ENCODE measurements around the gene DNAH10.

DNAH10 gene

DNA sequence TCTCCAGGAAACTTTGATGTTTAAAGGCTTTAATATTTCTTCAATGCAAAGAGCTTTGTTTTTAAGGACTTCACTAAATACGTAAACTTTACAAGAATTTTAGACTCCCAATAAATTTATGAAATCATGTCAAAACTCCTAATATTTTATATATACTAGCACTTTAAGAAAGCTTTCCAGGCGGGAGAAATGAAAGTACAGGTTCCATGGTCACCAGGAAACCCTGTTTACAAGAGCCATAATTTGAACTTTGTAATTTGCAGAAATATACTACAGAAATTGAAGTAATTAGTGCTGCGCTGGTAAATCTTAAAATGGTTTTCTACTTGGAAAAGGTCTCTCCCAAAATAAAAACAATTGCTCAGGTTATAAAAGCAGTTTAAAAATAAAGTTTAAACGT lies 201.7 kb downstream of the DNAH10 start:
- no peak overlapping the region for H3K27ac ChIP-seq (ENCODE audit: low read depth, low read length)
- no peaks in the 10 kb centered on the region for H3K27me3 ChIP-seq (ENCODE audit: control insufficient read depth in 5 of 5, insufficient read depth in 4 of 5, low read length in 5 of 5)
- H3K9ac ChIP-seq (ENCODE audit: low read length in 5 of 5): no peak overlapping the region
- H3K4me3 ChIP-seq (ENCODE audit: low read depth in 1 of 5, low read length in 5 of 5): no peak overlapping the region
- peaks cover 0 to 4% (median 0%) of the 10 kb centered on the region in 5 donors for H3K4me1 ChIP-seq (ENCODE audit: control insufficient read depth in 5 of 5, insufficient read depth in 5 of 5, low read length in 5 of 5)
- H3K9me3 ChIP-seq (ENCODE audit: control insufficient read depth in 5 of 5, low read length in 5 of 5): no peaks in the 10 kb centered on the region
- peaks cover 0 to 7% (median 3%) of the 10 kb centered on the region in 5 donors for H3K36me3 ChIP-seq (ENCODE audit: control insufficient read depth in 5 of 5, insufficient read depth in 5 of 5, low read length in 5 of 5)

DNA sequence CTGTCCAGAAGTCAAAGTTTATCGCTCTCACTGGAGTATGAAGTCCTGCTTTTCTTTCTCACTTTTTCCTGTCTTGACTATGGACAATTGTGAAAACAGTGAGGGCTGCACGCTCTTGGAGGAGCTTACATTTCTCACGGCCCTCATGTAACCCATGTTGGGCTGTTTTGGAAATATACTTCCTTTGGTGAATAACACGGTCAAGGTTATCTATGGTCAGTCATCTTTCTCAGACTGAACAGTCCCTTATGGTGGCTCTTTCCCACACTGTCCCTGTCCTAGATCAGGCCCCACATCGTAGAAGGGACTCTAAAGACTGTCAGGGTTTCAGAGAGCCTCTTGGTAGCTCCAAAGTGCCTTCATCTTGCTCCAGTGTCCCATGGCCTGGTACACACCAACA lies 203.3 kb downstream of the DNAH10 start:
- Histone ChIP-seq H3K4me1 (ENCODE audit: control insufficient read depth in 5 of 5, insufficient read depth in 5 of 5, low read length in 5 of 5) (peaks cover 0 to 13% (median 0%) of the 10 kb centered on the region in 5 donors), H3K4me3 (ENCODE audit: low read depth in 1 of 5, low read length in 5 of 5) (no peak overlapping the region), H3K27me3 (ENCODE audit: control insufficient read depth in 5 of 5, insufficient read depth in 4 of 5, low read length in 5 of 5) (no peaks in the 10 kb centered on the region), H3K9me3 (ENCODE audit: control insufficient read depth in 5 of 5, low read length in 5 of 5) (no peaks in the 10 kb centered on the region), H3K9ac (ENCODE audit: low read length in 5 of 5) (no peak overlapping the region), H3K27ac (ENCODE audit: low read depth, low read length) (no peak overlapping the region), H3K36me3 (ENCODE audit: control insufficient read depth in 5 of 5, insufficient read depth in 5 of 5, low read length in 5 of 5) (peaks cover 0 to 5% (median 3%) of the 10 kb centered on the region in 5 donors)

GRCh38 chr12:123966596-123966995 lies 204.5 kb downstream of the DNAH10 start:
- Histone ChIP-seq H3K36me3 (ENCODE audit: control insufficient read depth in 5 of 5, insufficient read depth in 5 of 5, low read length in 5 of 5) (peaks cover 0 to 5% (median 3%) of the 10 kb centered on the region in 5 donors), H3K4me3 (ENCODE audit: low read depth in 1 of 5, low read length in 5 of 5) (no peak overlapping the region), H3K27ac (ENCODE audit: low read depth, low read length) (no peak overlapping the region), H3K9me3 (ENCODE audit: control insufficient read depth in 5 of 5, low read length in 5 of 5) (no peaks in the 10 kb centered on the region), H3K27me3 (ENCODE audit: control insufficient read depth in 5 of 5, insufficient read depth in 4 of 5, low read length in 5 of 5) (no peaks in the 10 kb centered on the region), H3K4me1 (ENCODE audit: control insufficient read depth in 5 of 5, insufficient read depth in 5 of 5, low read length in 5 of 5) (peaks cover 0 to 17% (median 5%) of the 10 kb centered on the region in 5 donors), H3K9ac (ENCODE audit: low read length in 5 of 5) (no peak overlapping the region)

- H3K27ac ChIP-seq (ENCODE audit: low read depth, low read length): no peak overlapping the region
- no peaks in the 10 kb centered on the region for H3K9me3 ChIP-seq (ENCODE audit: control insufficient read depth in 5 of 5, low read length in 5 of 5)
- peaks cover 0 to 5% (median 3%) of the 10 kb centered on the region in 5 donors for H3K36me3 ChIP-seq (ENCODE audit: control insufficient read depth in 5 of 5, insufficient read depth in 5 of 5, low read length in 5 of 5)
- H3K9ac ChIP-seq (ENCODE audit: low read length in 5 of 5): no peak overlapping the region
- H3K4me3 ChIP-seq (ENCODE audit: low read depth in 1 of 5, low read length in 5 of 5): no peak overlapping the region
- H3K27me3 ChIP-seq (ENCODE audit: control insufficient read depth in 5 of 5, insufficient read depth in 4 of 5, low read length in 5 of 5): no peaks in the 10 kb centered on the region
- peaks cover 0 to 20% (median 10%) of the 10 kb centered on the region in 5 donors for H3K4me1 ChIP-seq (ENCODE audit: control insufficient read depth in 5 of 5, insufficient read depth in 5 of 5, low read length in 5 of 5)
Observed at GRCh38 chr12:123967121-123967586, 205.1 kb downstream of the DNAH10 start.

- Histone ChIP-seq H3K4me3 (ENCODE audit: low read depth in 1 of 5, low read length in 5 of 5) (peak overlapping the region; percentile 72 to 86 (median 76)), H3K9me3 (ENCODE audit: control insufficient read depth in 5 of 5, low read length in 5 of 5) (no peaks in the 10 kb centered on the region), H3K36me3 (ENCODE audit: control insufficient read depth in 5 of 5, insufficient read depth in 5 of 5, low read length in 5 of 5) (peaks cover 0 to 3% (median 0%) of the 10 kb centered on the region in 5 donors), H3K9ac (ENCODE audit: low read length in 5 of 5) (peak overlapping the region; percentile 2 to 92 (median 84)), H3K4me1 (ENCODE audit: control insufficient read depth in 5 of 5, insufficient read depth in 5 of 5, low read length in 5 of 5) (peaks cover 0 to 29% (median 20%) of the 10 kb centered on the region in 5 donors), H3K27ac (ENCODE audit: low read depth, low read length) (peak overlapping the region; percentile 91), H3K27me3 (ENCODE audit: control insufficient read depth in 5 of 5, insufficient read depth in 4 of 5, low read length in 5 of 5) (no peaks in the 10 kb centered on the region)
Observed at GRCh38 chr12:123971449-123971769, 209.3 kb downstream of the DNAH10 start.

GRCh38 chr12:123971770-123972456 lies 209.8 kb downstream of the DNAH10 start:
- H3K27ac ChIP-seq (ENCODE audit: low read depth, low read length): peak overlapping the region; percentile 91

GRCh38 chr12:123972457-123973401 lies 210.6 kb downstream of the DNAH10 start, which contains the start of the genes CCDC92 and ZNF664:
Gene CCDC92, minus strand, starts transcription at chr12:123972831. Its CDS starts 28,526 bp downstream, at chr12:123944305.
Gene ZNF664, plus strand, starts transcription at chr12:123973215. Its CDS starts 38,930 bp downstream, at chr12:124012145.
- Histone ChIP-seq H3K9me3 (ENCODE audit: control insufficient read depth in 5 of 5, low read length in 5 of 5) (no peaks in the 10 kb centered on the region), H3K4me3 (ENCODE audit: low read depth in 1 of 5, low read length in 5 of 5) (peak within 1 kb of the TSS; percentile 72 to 86 (median 79)), H3K4me1 (ENCODE audit: control insufficient read depth in 5 of 5, insufficient read depth in 5 of 5, low read length in 5 of 5) (peaks cover 0 to 29% (median 20%) of the 10 kb centered on the region in 5 donors), H3K36me3 (ENCODE audit: control insufficient read depth in 5 of 5, insufficient read depth in 5 of 5, low read length in 5 of 5) (peaks cover 0 to 4% (median 2%) of the 10 kb centered on the region in 5 donors), H3K9ac (ENCODE audit: low read length in 5 of 5) (peak within 1 kb of the TSS; percentile 67 to 92 (median 84)), H3K27ac (ENCODE audit: low read depth, low read length) (peak within 1 kb of the TSS; percentile 91), H3K27me3 (ENCODE audit: control insufficient read depth in 5 of 5, insufficient read depth in 4 of 5, low read length in 5 of 5) (no peaks in the 10 kb centered on the region)

More at GRCh38 chr12:123971770-123972456, 209.8 kb downstream of the DNAH10 start:
- Histone ChIP-seq H3K9me3 (ENCODE audit: control insufficient read depth in 5 of 5, low read length in 5 of 5) (no peaks in the 10 kb centered on the region), H3K36me3 (ENCODE audit: control insufficient read depth in 5 of 5, insufficient read depth in 5 of 5, low read length in 5 of 5) (peaks cover 0 to 3% (median 0%) of the 10 kb centered on the region in 5 donors), H3K9ac (ENCODE audit: low read length in 5 of 5) (peak overlapping the region; percentile 35 to 92 (median 84)), H3K4me1 (ENCODE audit: control insufficient read depth in 5 of 5, insufficient read depth in 5 of 5, low read length in 5 of 5) (peaks cover 0 to 29% (median 20%) of the 10 kb centered on the region in 5 donors), H3K27me3 (ENCODE audit: control insufficient read depth in 5 of 5, insufficient read depth in 4 of 5, low read length in 5 of 5) (no peaks in the 10 kb centered on the region), H3K4me3 (ENCODE audit: low read depth in 1 of 5, low read length in 5 of 5) (peak overlapping the region; percentile 72 to 86 (median 76))

GRCh38 chr12:123973552-123974341 lies 211.6 kb downstream of the DNAH10 start:
- Histone ChIP-seq H3K27ac (ENCODE audit: low read depth, low read length) (peak overlapping the region; percentile 61), H3K9ac (ENCODE audit: low read length in 5 of 5) (peak overlapping the region; percentile 67 to 87 (median 79)), H3K36me3 (ENCODE audit: control insufficient read depth in 5 of 5, insufficient read depth in 5 of 5, low read length in 5 of 5) (peaks cover 0 to 4% (median 2%) of the 10 kb centered on the region in 5 donors), H3K9me3 (ENCODE audit: control insufficient read depth in 5 of 5, low read length in 5 of 5) (no peaks in the 10 kb centered on the region), H3K27me3 (ENCODE audit: control insufficient read depth in 5 of 5, insufficient read depth in 4 of 5, low read length in 5 of 5) (no peaks in the 10 kb centered on the region), H3K4me1 (ENCODE audit: control insufficient read depth in 5 of 5, insufficient read depth in 5 of 5, low read length in 5 of 5) (peaks cover 0 to 25% (median 20%) of the 10 kb centered on the region in 5 donors), H3K4me3 (ENCODE audit: low read depth in 1 of 5, low read length in 5 of 5) (peak overlapping the region; percentile 70 to 79 (median 76))

DNA sequence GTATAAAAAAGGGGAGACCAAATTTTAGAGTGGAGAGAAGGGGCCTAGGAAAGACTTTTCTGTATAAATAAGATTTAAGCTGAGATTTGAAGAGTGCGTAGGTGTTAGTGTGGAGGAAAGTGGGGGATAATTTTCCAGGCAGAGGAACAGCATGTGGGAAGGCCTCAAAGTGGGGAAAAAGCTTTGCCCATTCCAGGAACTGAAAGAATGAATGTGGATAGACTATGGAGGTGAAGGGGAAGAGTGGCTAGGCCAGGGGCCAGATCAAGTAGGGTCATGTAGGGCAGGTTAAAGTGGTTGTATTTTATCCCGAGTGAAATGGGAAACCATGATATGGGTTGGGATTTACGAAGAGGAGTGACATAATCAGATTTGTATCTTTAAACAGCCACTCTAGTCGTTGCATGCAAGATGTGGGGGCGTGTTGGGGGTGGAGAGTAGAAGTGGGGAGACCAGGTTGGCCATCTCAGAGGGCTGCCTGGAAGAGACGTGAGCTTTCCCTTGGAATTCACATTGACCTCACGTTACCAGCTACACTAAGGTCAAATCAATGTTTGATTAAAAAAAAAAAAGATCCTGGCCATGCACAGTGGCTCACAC lies 214.2 kb downstream of the DNAH10 start:
- H3K4me1 ChIP-seq (ENCODE audit: control insufficient read depth in 5 of 5, insufficient read depth in 5 of 5, low read length in 5 of 5): peaks cover 0 to 20% (median 18%) of the 10 kb centered on the region in 5 donors
- no peaks in the 10 kb centered on the region for H3K27me3 ChIP-seq (ENCODE audit: control insufficient read depth in 5 of 5, insufficient read depth in 4 of 5, low read length in 5 of 5)
- peak overlapping the region; percentile 28 for H3K27ac ChIP-seq (ENCODE audit: low read depth, low read length)
- no peak overlapping the region for H3K9ac ChIP-seq (ENCODE audit: low read length in 5 of 5)
- H3K9me3 ChIP-seq (ENCODE audit: control insufficient read depth in 5 of 5, low read length in 5 of 5): no peaks in the 10 kb centered on the region
- peaks cover 0 to 5% (median 2%) of the 10 kb centered on the region in 5 donors for H3K36me3 ChIP-seq (ENCODE audit: control insufficient read depth in 5 of 5, insufficient read depth in 5 of 5, low read length in 5 of 5)
- no peak overlapping the region for H3K4me3 ChIP-seq (ENCODE audit: low read depth in 1 of 5, low read length in 5 of 5)

Measured in subcutaneous abdominal adipose tissue (tissue), 5 donors.